Measurements from ENCODE around the gene BAZ1B. TPM values are rescaled to one million over a fixed set of nuclear protein-coding genes. Genes with fewer than 3 reads are reported as not detected.
"Not testable (repeated sequence)": the region's sequence is repeated elsewhere in the genome, so short reads cannot be mapped to it uniquely, and the experiment has no call there.

BAZ1B gene
- total RNA-seq, 1 experiment from 2014 or later: 107 TPM

DNA sequence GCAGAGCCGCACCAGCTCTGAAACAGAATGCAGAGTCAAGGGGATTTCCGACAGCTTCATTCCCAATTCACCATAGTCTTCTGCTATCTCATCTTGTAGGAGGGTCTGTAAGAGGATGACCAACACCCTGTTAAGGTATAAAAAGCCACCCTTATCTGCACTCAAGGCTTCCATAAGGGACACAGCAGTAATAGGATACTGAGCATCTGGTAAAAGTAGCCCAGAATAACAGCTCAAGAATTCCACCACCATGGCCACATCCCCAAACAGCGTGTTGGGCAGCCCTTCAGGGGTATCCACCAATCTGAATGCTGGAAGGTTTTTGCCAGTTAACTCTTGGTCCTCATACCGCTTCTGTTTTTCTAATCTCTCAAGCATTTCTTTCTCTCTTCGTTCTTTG lies 44.7 kb downstream of the BAZ1B start:
- H3K4me3 ChIP-seq (ENCODE audit: low read depth in 2 of 2, low read length in 2 of 2): no peak overlapping the region
- intact Hi-C loops (cut with micrococcal nuclease; ENCODE audit: unreplicated experiment): no loop called here
- H3K4me1 ChIP-seq (ENCODE audit: control insufficient read depth, insufficient read depth, low read length): no peaks in the 10 kb centered on the region
- H3K9me3 ChIP-seq (ENCODE audit: control insufficient read depth, insufficient read depth, low read depth, low read length): no peaks in the 10 kb centered on the region
- no peak overlapping the region for H3K27ac ChIP-seq (ENCODE audit: low read length)
- in situ Hi-C loops (cut with HindIII; ENCODE audit: low pct_unique_long_range_greater_than_20kb, low sequenced_read_pairs): no loop called here
- ChIA-PET POLR2A (no interaction called here), CTCF (no interaction called here)
- BruUV-seq (replicated peaks): no TSS peak
- TF ChIP-seq SIN3A (IDR thresholded peaks at IDR 0.05; ENCODE audit: borderline replicate concordance, insufficient read depth, low read depth, low read length): no peak
- TF ChIP-seq TCF7L2 (IDR thresholded peaks at IDR 0.05; ENCODE audit: low read depth, low read length): no peak
- no peak for TF ChIP-seq REST (IDR thresholded peaks at IDR 0.05; ENCODE audit: insufficient read depth in 1 of 2, low read depth in 2 of 2, low read length in 1 of 2)
- no peak for TF ChIP-seq POLR2AphosphoS5 (IDR thresholded peaks at IDR 0.05; ENCODE audit: low read depth, low read length)
- no peak for TF ChIP-seq CTCF (IDR thresholded peaks at IDR 0.05)
- H3K27me3 ChIP-seq (ENCODE audit: control insufficient read depth, insufficient read depth, low read length): no peaks in the 10 kb centered on the region
- DNase-seq (ENCODE audit: low read depth, low spot score): no peak
- H3K36me3 ChIP-seq (ENCODE audit: control insufficient read depth, insufficient read depth, low read length): peaks cover 35% of the 10 kb centered on the region
- no peak for ATAC-seq

- Histone ChIP-seq H3K4me3 (ENCODE audit: low read depth in 2 of 2, low read length in 2 of 2) (no peak overlapping the region), H3K4me1 (ENCODE audit: control insufficient read depth, insufficient read depth, low read length) (no peaks in the 10 kb centered on the region), H3K36me3 (ENCODE audit: control insufficient read depth, insufficient read depth, low read length) (peaks cover 49% of the 10 kb centered on the region), H3K27me3 (ENCODE audit: control insufficient read depth, insufficient read depth, low read length) (no peaks in the 10 kb centered on the region), H3K9me3 (ENCODE audit: control insufficient read depth, insufficient read depth, low read depth, low read length) (no peaks in the 10 kb centered on the region), H3K27ac (ENCODE audit: low read length) (no peak overlapping the region)
- ChIA-PET POLR2A (interaction anchor here (0.6 kb wide), 1 partner anchor 109 kb away, joined by 5 read pairs; no protein-coding TSS in a partner anchor), CTCF (interaction anchor here (0.6 kb wide), 1 partner anchor 137 kb away, joined by 3 read pairs; no protein-coding TSS in a partner anchor)
- DNase-seq (ENCODE audit: low read depth, low spot score) (no peak), ATAC-seq (no peak)
- no TSS peak for BruUV-seq (replicated peaks)
- TF ChIP-seq REST (IDR thresholded peaks at IDR 0.05; ENCODE audit: insufficient read depth in 1 of 2, low read depth in 2 of 2, low read length in 1 of 2) (no peak), POLR2AphosphoS5 (IDR thresholded peaks at IDR 0.05; ENCODE audit: low read depth, low read length) (no peak), SIN3A (IDR thresholded peaks at IDR 0.05; ENCODE audit: borderline replicate concordance, insufficient read depth, low read depth, low read length) (no peak), TCF7L2 (IDR thresholded peaks at IDR 0.05; ENCODE audit: low read depth, low read length) (no peak), CTCF (IDR thresholded peaks at IDR 0.05) (no peak)
- intact Hi-C loops (cut with micrococcal nuclease; ENCODE audit: unreplicated experiment) (no loop called here), in situ Hi-C loops (cut with HindIII; ENCODE audit: low pct_unique_long_range_greater_than_20kb, low sequenced_read_pairs) (no loop called here)
These were observed 51.9 kb downstream of the BAZ1B start for GRCh38 chr7:73470208-73470607.

DNA sequence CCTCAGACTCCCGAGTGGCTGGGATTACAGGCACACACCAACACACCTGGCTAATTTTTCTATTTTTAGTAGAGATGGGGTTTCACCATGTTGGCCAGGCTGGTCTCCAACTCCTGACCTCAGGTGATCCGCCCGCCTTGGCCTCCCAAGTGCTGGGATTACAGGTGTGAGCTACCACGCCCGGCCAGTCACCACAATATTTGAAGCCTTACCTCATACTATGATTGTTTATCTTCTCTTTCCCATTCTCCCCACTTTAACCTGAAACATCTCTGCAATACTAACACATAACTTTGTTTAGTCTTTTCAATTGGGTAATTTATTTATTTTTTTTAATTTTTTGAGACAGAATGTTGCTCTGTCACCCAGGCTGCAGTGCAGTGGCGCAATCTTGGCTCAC lies 55.0 kb downstream of the BAZ1B start:
- H3K4me1 ChIP-seq (ENCODE audit: control insufficient read depth, insufficient read depth, low read length); POLR2A ChIA-PET; ATAC-seq; H3K9me3 ChIP-seq (ENCODE audit: control insufficient read depth, insufficient read depth, low read depth, low read length); DNase-seq (ENCODE audit: low read depth, low spot score); H3K27ac ChIP-seq (ENCODE audit: low read length); BruUV-seq (replicated peaks); in situ Hi-C loops (cut with HindIII; ENCODE audit: low pct_unique_long_range_greater_than_20kb, low sequenced_read_pairs); H3K4me3 ChIP-seq (ENCODE audit: low read depth in 2 of 2, low read length in 2 of 2); CTCF ChIA-PET; H3K27me3 ChIP-seq (ENCODE audit: control insufficient read depth, insufficient read depth, low read length); intact Hi-C loops (cut with micrococcal nuclease; ENCODE audit: unreplicated experiment): not testable (repeated sequence)
- H3K36me3 ChIP-seq (ENCODE audit: control insufficient read depth, insufficient read depth, low read length): peaks cover 65% of the 10 kb centered on the region
